Neural crest cell (in vitro differentiated cells): ENCODE measurements around the gene PPP3CA. TPM values are rescaled to one million over a fixed set of nuclear protein-coding genes. Genes with fewer than 3 reads are reported as not detected.

Source experiments
- DNase-seq: peaks from one replicate; pipeline ENCODE4 v3.0.0; 2021; ENCODE audit warnings: low read depth, mixed read lengths, low spot score
- H3K27ac Mint-ChIP-seq: one replicate; pipeline ENCODE4 v1.8.0; 2021; ENCODE audit warnings: mild to moderate bottlenecking, mixed read lengths; ENCODE audit not compliant: unreplicated experiment
- H3K27me3 Mint-ChIP-seq: 2 replicates; pipeline ENCODE4 v1.8.0; 2021; ENCODE audit warnings: low read depth, mild to moderate bottlenecking, mixed read lengths
- H3K36me3 Mint-ChIP-seq: 2 replicates; pipeline ENCODE4 v1.8.0; 2021; ENCODE audit warnings: low read depth, mild to moderate bottlenecking, mixed read lengths
- H3K4me1 Mint-ChIP-seq: 2 replicates; pipeline ENCODE4 v1.8.0; 2021; ENCODE audit warnings: mixed read lengths
- H3K4me3 Mint-ChIP-seq: one replicate; pipeline ENCODE4 v1.8.0; 2021; ENCODE audit warnings: mild to moderate bottlenecking, mixed read lengths
- H3K9me3 Mint-ChIP-seq: 2 replicates; pipeline ENCODE4 v1.8.0; 2021; ENCODE audit warnings: mixed read lengths
- total RNA-seq: library from RNA; stranded (reverse); gene quantifications from 2 replicates; pipeline ENCODE4 v1.2.1, GENCODE V29; 2021
- TF ChIP-seq, protein P1 (sequence below): fragments of 200-600 bp; sonication (generic); conservative IDR thresholded peaks from 2 replicates; pipeline ENCODE4 v1.5.0; 2021; ENCODE audit warnings: antibody characterized with exemption, mild to moderate bottlenecking

Gene PPP3CA
- total RNA-seq, 1 donor from 2014 or later: 12.2 TPM

GRCh38 chr4:101205916-101206315 is 141.4 kb downstream of the PPP3CA start:
- H3K36me3 Mint-ChIP-seq: no peaks in the 10 kb centered on the region

GRCh38 chr4:101201421-101201820 is 145.9 kb downstream of the PPP3CA start:
- no peak for DNase-seq
- H3K4me3 Mint-ChIP-seq: no peak overlapping the region
- H3K27ac Mint-ChIP-seq: no peak overlapping the region
- no peaks in the 10 kb centered on the region for H3K4me1 Mint-ChIP-seq
- TF ChIP-seq, protein P1, sequence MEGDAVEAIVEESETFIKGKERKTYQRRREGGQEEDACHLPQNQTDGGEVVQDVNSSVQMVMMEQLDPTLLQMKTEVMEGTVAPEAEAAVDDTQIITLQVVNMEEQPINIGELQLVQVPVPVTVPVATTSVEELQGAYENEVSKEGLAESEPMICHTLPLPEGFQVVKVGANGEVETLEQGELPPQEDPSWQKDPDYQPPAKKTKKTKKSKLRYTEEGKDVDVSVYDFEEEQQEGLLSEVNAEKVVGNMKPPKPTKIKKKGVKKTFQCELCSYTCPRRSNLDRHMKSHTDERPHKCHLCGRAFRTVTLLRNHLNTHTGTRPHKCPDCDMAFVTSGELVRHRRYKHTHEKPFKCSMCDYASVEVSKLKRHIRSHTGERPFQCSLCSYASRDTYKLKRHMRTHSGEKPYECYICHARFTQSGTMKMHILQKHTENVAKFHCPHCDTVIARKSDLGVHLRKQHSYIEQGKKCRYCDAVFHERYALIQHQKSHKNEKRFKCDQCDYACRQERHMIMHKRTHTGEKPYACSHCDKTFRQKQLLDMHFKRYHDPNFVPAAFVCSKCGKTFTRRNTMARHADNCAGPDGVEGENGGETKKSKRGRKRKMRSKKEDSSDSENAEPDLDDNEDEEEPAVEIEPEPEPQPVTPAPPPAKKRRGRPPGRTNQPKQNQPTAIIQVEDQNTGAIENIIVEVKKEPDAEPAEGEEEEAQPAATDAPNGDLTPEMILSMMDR: no peak
- H3K27me3 Mint-ChIP-seq: no peaks in the 10 kb centered on the region
- H3K36me3 Mint-ChIP-seq: no peaks in the 10 kb centered on the region
- no peaks in the 10 kb centered on the region for H3K9me3 Mint-ChIP-seq

More at GRCh38 chr4:101205916-101206315, 141.4 kb downstream of the PPP3CA start:
- no peaks in the 10 kb centered on the region for H3K27me3 Mint-ChIP-seq
- DNase-seq: no peak
- H3K27ac Mint-ChIP-seq: no peak overlapping the region
- H3K4me1 Mint-ChIP-seq: no peaks in the 10 kb centered on the region
- H3K4me3 Mint-ChIP-seq: no peak overlapping the region
- no peaks in the 10 kb centered on the region for H3K9me3 Mint-ChIP-seq
- TF ChIP-seq, protein P1: no peak

DNA sequence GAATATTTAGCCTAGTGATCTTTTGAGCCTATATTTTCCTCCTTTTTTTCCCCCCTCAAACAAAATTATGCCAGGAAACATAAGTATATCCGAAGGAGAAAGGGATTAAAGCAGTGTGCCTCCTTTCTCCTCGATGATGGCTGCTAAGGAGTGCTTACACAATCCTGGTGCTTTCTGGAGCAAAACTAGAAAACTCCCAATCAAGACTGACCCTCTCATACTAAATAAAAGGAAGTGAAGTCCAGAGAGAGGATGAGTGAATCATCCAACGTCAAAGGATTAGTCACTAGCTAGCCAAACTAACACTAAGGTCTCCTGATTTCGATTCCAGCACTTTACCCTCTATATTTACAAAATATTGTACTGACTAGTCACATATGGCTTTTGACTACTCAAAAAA is 146.8 kb downstream of the PPP3CA start:
- no peaks in the 10 kb centered on the region for H3K4me1 Mint-ChIP-seq
- TF ChIP-seq, protein P1: no peak
- no peak overlapping the region for H3K27ac Mint-ChIP-seq
- H3K4me3 Mint-ChIP-seq: no peak overlapping the region
- no peaks in the 10 kb centered on the region for H3K36me3 Mint-ChIP-seq
- H3K9me3 Mint-ChIP-seq: no peaks in the 10 kb centered on the region
- no peak for DNase-seq
- H3K27me3 Mint-ChIP-seq: no peaks in the 10 kb centered on the region

- Mint-ChIP-seq H3K27me3 (no peaks in the 10 kb centered on the region), H3K9me3 (no peaks in the 10 kb centered on the region), H3K36me3 (no peaks in the 10 kb centered on the region), H3K27ac (no peak overlapping the region), H3K4me1 (no peaks in the 10 kb centered on the region), H3K4me3 (no peak overlapping the region)
- TF ChIP-seq, protein P1: no peak
- DNase-seq: no peak
Observed at GRCh38 chr4:101199507-101200285, 147.6 kb downstream of the PPP3CA start.

DNA sequence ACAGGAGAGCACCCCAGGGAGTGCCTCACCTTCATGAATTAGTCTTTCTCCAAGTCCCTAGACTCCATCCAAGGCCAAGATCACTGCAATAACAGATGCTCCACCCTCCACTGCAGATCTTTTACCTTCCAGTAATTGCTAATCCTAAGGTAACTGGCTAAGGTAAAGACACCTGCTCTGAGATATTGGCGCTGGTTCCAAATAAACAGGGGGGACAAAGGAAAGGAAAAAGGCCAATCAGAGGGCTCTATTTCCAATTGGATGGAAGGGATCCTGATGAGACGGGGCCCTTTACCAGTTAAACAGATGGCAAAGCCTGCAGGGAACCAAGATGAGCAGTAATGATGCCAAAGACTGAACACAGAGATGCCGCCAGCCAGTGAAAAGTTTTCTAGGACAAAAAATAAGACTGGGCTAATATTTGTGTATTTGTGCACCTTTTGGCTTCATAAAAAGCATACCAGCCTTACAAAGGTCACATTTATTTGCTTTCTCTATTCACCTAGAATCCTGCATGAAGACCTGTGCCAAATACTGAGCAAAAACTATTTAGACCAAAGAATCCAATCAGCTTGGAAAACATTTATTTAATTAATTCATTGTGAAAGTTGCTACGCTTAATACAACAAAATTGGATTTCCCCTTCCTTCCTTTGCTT is 148.5 kb downstream of the PPP3CA start:
- H3K4me3 Mint-ChIP-seq: no peak overlapping the region
- no peak for DNase-seq
- no peaks in the 10 kb centered on the region for H3K27me3 Mint-ChIP-seq
- no peaks in the 10 kb centered on the region for H3K4me1 Mint-ChIP-seq
- no peaks in the 10 kb centered on the region for H3K9me3 Mint-ChIP-seq
- H3K36me3 Mint-ChIP-seq: no peaks in the 10 kb centered on the region
- TF ChIP-seq, protein P1: no peak
- H3K27ac Mint-ChIP-seq: no peak overlapping the region
